GM21423 (cell line): Measurements from ENCODE around the gene IGF1.
"Not testable (repeated sequence)": the region's sequence is repeated elsewhere in the genome, so short reads cannot be mapped to it uniquely, and the experiment has no call there.

Source experiments
- ATAC-seq: cut with Tn5 transposase; IDR thresholded peaks from one replicate; pipeline ENCODE4 v1.9.1; 2021; ENCODE audit warnings: mild to moderate bottlenecking, moderate library complexity; ENCODE audit not compliant: unreplicated experiment

IGF1 gene

GRCh38 chr12:102399653-102400052, 80.7 kb downstream of the IGF1 start:
- no peak for ATAC-seq

GRCh38 chr12:102396276-102396675, 84.1 kb downstream of the IGF1 start:
- ATAC-seq, result no peak

- no peak for ATAC-seq
These were observed 86.2 kb downstream of the IGF1 start for GRCh38 chr12:102394200-102394599.

GRCh38 chr12:102390068-102390467, 90.3 kb downstream of the IGF1 start:
- no peak for ATAC-seq

- ATAC-seq, result no peak
These were observed 91.9 kb downstream of the IGF1 start for GRCh38 chr12:102388469-102388868.

- no peak for ATAC-seq
These were observed 95.0 kb downstream of the IGF1 start for GRCh38 chr12:102385343-102385742.

- ATAC-seq, result no peak
These were observed 100.8 kb downstream of the IGF1 start for GRCh38 chr12:102379346-102380162.

- no peak for ATAC-seq
These were observed 103.6 kb downstream of the IGF1 start for GRCh38 chr12:102376781-102377180.

GRCh38 chr12:102376181-102376747, 104.1 kb downstream of the IGF1 start:
- no peak for ATAC-seq

- no peak for ATAC-seq
These were observed 106.2 kb downstream of the IGF1 start for GRCh38 chr12:102374190-102374589.

- ATAC-seq, result no peak
These were observed 108.3 kb downstream of the IGF1 start for GRCh38 chr12:102372087-102372486.

- ATAC-seq, result no peak
These were observed 109.2 kb downstream of the IGF1 start for GRCh38 chr12:102371165-102371564.

GRCh38 chr12:102369876-102370275, 110.5 kb downstream of the IGF1 start:
- no peak for ATAC-seq

- ATAC-seq, result no peak
These were observed 115.0 kb downstream of the IGF1 start for GRCh38 chr12:102365365-102365764.

- no peak for ATAC-seq
These were observed 115.7 kb downstream of the IGF1 start for GRCh38 chr12:102364709-102365108.

GRCh38 chr12:102356690-102357089, 123.7 kb downstream of the IGF1 start:
- no peak for ATAC-seq

GRCh38 chr12:102354281-102354680, 126.1 kb downstream of the IGF1 start:
- not testable (repeated sequence) for ATAC-seq

- ATAC-seq, result no peak
These were observed 129.0 kb downstream of the IGF1 start for GRCh38 chr12:102351322-102351721.

- no peak for ATAC-seq
These were observed 130.3 kb downstream of the IGF1 start for GRCh38 chr12:102350070-102350469.

- ATAC-seq, result no peak
These were observed 131.3 kb downstream of the IGF1 start for GRCh38 chr12:102349079-102349478.

- no peak for ATAC-seq
These were observed 132.6 kb downstream of the IGF1 start for GRCh38 chr12:102347811-102348210.
